GM18502 (cell line): ENCODE data around the gene E2F2.

Experiments used
- ATAC-seq: cut with Tn5 transposase; IDR thresholded peaks from one replicate; pipeline ENCODE4 v1.9.1; 2021; ENCODE audit warnings: mild to moderate bottlenecking; ENCODE audit not compliant: unreplicated experiment, poor library complexity

Gene E2F2

GRCh38 chr1:23489842-23490241 is 41.2 kb downstream of the E2F2 start:
- ATAC-seq: no peak

- no peak for ATAC-seq
These were observed 46.1 kb downstream of the E2F2 start for GRCh38 chr1:23485002-23485332.

- peak; percentile 59 for ATAC-seq
These were observed 46.6 kb downstream of the E2F2 start for GRCh38 chr1:23484253-23485001.

GRCh38 chr1:23483321-23484252 is 47.4 kb downstream of the E2F2 start, which contains the start of gene ASAP3:
ASAP3 (minus strand) TSS chr1:23484179; CDS start chr1:23484133, 46 bp downstream.
- no peak for ATAC-seq

GRCh38 chr1:23481904-23482303 is 49.1 kb downstream of the E2F2 start:
- ATAC-seq: no peak

- no peak for ATAC-seq
These were observed 49.9 kb downstream of the E2F2 start for GRCh38 chr1:23481026-23481597.

- no peak for ATAC-seq
These were observed 50.6 kb downstream of the E2F2 start for GRCh38 chr1:23480187-23481025.

GRCh38 chr1:23479666-23479941 is 51.4 kb downstream of the E2F2 start:
- ATAC-seq: no peak

GRCh38 chr1:23478896-23479665 is 52.0 kb downstream of the E2F2 start:
- no peak for ATAC-seq

- no peak for ATAC-seq
These were observed 53.5 kb downstream of the E2F2 start for GRCh38 chr1:23477359-23478144.

- no peak for ATAC-seq
These were observed 55.4 kb downstream of the E2F2 start for GRCh38 chr1:23475641-23476040.

- ATAC-seq: no peak
These were observed 55.9 kb downstream of the E2F2 start for GRCh38 chr1:23475134-23475628.

GRCh38 chr1:23473037-23473800 is 57.8 kb downstream of the E2F2 start:
- no peak for ATAC-seq

- no peak for ATAC-seq
These were observed 58.5 kb downstream of the E2F2 start for GRCh38 chr1:23472351-23473036.

- ATAC-seq: no peak
These were observed 59.5 kb downstream of the E2F2 start for GRCh38 chr1:23471473-23472075.

GRCh38 chr1:23470282-23471070 is 60.6 kb downstream of the E2F2 start:
- no peak for ATAC-seq
